AG10803 (cell line): ENCODE data around the gene LRP1B.
"Not testable (repeated sequence)": the region's sequence is repeated elsewhere in the genome, so short reads cannot be mapped to it uniquely, and the experiment has no call there.

Source experiments
- DNase-seq: peaks from one replicate; pipeline ENCODE4 v3.0.0; 2010; ENCODE audit warnings: low read depth
- H3K4me3 ChIP-seq: 2 replicates; pipeline ENCODE4 v1.5.1; 2011; ENCODE audit warnings: mild to moderate bottlenecking, low read length, control low read depth
- CTCF ChIP-seq: conservative IDR thresholded peaks from 2 replicates; pipeline ENCODE4 v1.5.1; 2011; ENCODE audit warnings: mild to moderate bottlenecking, low read length, control low read depth, inconsistent platforms

Gene LRP1B

GRCh38 chr2:142088058-142088568 is 42.7 kb downstream of the LRP1B start:
- no peak overlapping the region for H3K4me3 ChIP-seq
- no peak for TF ChIP-seq CTCF
- no peak for DNase-seq

GRCh38 chr2:142087585-142087984 is 43.2 kb downstream of the LRP1B start:
- DNase-seq, H3K4me3 ChIP-seq: not testable (repeated sequence)

GRCh38 chr2:142082368-142082767 is 48.4 kb downstream of the LRP1B start:
- no peak overlapping the region for H3K4me3 ChIP-seq
- TF ChIP-seq CTCF: no peak
- DNase-seq: no peak

GRCh38 chr2:142076317-142076716 is 54.5 kb downstream of the LRP1B start:
- DNase-seq: no peak
- H3K4me3 ChIP-seq: no peak overlapping the region
- no peak for TF ChIP-seq CTCF

- no peak for DNase-seq
- no peak for TF ChIP-seq CTCF
- no peak overlapping the region for H3K4me3 ChIP-seq
Observed at GRCh38 chr2:142075826-142076225, 55.0 kb downstream of the LRP1B start.

GRCh38 chr2:142069251-142069888 is 61.4 kb downstream of the LRP1B start:
- no peak for DNase-seq
- H3K4me3 ChIP-seq: no peak overlapping the region
- no peak for TF ChIP-seq CTCF

- no peak for TF ChIP-seq CTCF
- no peak for DNase-seq
- H3K4me3 ChIP-seq: no peak overlapping the region
Observed at GRCh38 chr2:142065700-142066099, 65.1 kb downstream of the LRP1B start.

GRCh38 chr2:142065156-142065555 is 65.7 kb downstream of the LRP1B start:
- no peak for TF ChIP-seq CTCF
- DNase-seq: no peak
- no peak overlapping the region for H3K4me3 ChIP-seq
